DOHH2 (cell line): ENCODE data around the gene HPSE2.

ENCODE experiments used
- H3F3A ChIP-seq: fragments of 200-600 bp; sonication (generic), shearing (Covaris generic); 2 replicates; pipeline ENCODE4 v1.6.0; 2016; ENCODE audit warnings: antibody characterized with exemption, mild to moderate bottlenecking; ENCODE audit not compliant: control insufficient read depth, insufficient read depth
- H3K27ac ChIP-seq: fragments of 200-600 bp; sonication (generic); 2 replicates; pipeline ENCODE4 v1.5.1; 2014; ENCODE audit warnings: low read depth, mild to moderate bottlenecking, low read length, moderate library complexity
- H3K27me3 ChIP-seq: fragments of 200-600 bp; sonication (generic); 2 replicates; pipeline ENCODE4 v1.6.1; 2014; ENCODE audit warnings: mild to moderate bottlenecking, low read length, mixed read lengths; ENCODE audit not compliant: control insufficient read depth
- H3K36me3 ChIP-seq: fragments of 200-600 bp; sonication (generic); 2 replicates; pipeline ENCODE4 v1.6.1; 2014; ENCODE audit warnings: mild to moderate bottlenecking, low read length, moderate library complexity, mixed read lengths; ENCODE audit not compliant: control insufficient read depth
- H3K4me1 ChIP-seq: fragments of 200-600 bp; sonication (generic); 2 replicates; pipeline ENCODE4 v1.6.1; 2014; ENCODE audit warnings: mild to moderate bottlenecking, low read length, mixed read lengths; ENCODE audit not compliant: control insufficient read depth
- H3K4me2 ChIP-seq: fragments of 200-600 bp; sonication (generic); 2 replicates; pipeline ENCODE4 v1.6.0; 2014; ENCODE audit warnings: mild to moderate bottlenecking, low read length, moderate library complexity
- H3K4me3 ChIP-seq: fragments of 200-600 bp; sonication (generic); 2 replicates; pipeline ENCODE4 v1.5.1; 2014; ENCODE audit warnings: mild to moderate bottlenecking, low read length, mixed read lengths
- H3K79me2 ChIP-seq: fragments of 200-600 bp; sonication (generic); 2 replicates; pipeline ENCODE4 v1.6.1; 2014; ENCODE audit warnings: mild to moderate bottlenecking, low read length, mixed read lengths; ENCODE audit not compliant: control insufficient read depth
- H3K9me2 ChIP-seq: fragments of 200-600 bp; sonication (generic); replicated peaks from 2 replicates; pipeline ENCODE4 v1.6.1; 2014; ENCODE audit warnings: mild to moderate bottlenecking, low read length, mixed read lengths; ENCODE audit not compliant: control insufficient read depth
- H3K9me3 ChIP-seq: fragments of 200-600 bp; sonication (generic); 2 replicates; pipeline ENCODE4 v1.6.1; 2014; ENCODE audit warnings: antibody characterized with exemption, low read length, mixed read lengths; ENCODE audit not compliant: control insufficient read depth, insufficient read depth
- H4K20me1 ChIP-seq: fragments of 200-600 bp; sonication (generic); 2 replicates; pipeline ENCODE4 v1.6.0; 2014; ENCODE audit warnings: low read depth, mild to moderate bottlenecking, antibody characterized with exemption, low read length, moderate library complexity; ENCODE audit not compliant: control insufficient read depth, insufficient read depth
- CTCF ChIP-seq: fragments of 200-600 bp; sonication (generic); IDR thresholded peaks from one replicate; pipeline ENCODE4 v1.5.1; 2014; ENCODE audit warnings: antibody characterized with exemption, mild to moderate bottlenecking, low read depth, low read length; ENCODE audit not compliant: poor library complexity, severe bottlenecking
- EZH2phosphoT487 ChIP-seq: fragments of 200-600 bp; sonication (generic); IDR thresholded peaks from 2 replicates; pipeline ENCODE4 v1.6.1; 2017; ENCODE audit warnings: borderline replicate concordance, mild to moderate bottlenecking, antibody characterized with exemption, low read length, moderate library complexity, mixed read lengths

Gene HPSE2

DNA sequence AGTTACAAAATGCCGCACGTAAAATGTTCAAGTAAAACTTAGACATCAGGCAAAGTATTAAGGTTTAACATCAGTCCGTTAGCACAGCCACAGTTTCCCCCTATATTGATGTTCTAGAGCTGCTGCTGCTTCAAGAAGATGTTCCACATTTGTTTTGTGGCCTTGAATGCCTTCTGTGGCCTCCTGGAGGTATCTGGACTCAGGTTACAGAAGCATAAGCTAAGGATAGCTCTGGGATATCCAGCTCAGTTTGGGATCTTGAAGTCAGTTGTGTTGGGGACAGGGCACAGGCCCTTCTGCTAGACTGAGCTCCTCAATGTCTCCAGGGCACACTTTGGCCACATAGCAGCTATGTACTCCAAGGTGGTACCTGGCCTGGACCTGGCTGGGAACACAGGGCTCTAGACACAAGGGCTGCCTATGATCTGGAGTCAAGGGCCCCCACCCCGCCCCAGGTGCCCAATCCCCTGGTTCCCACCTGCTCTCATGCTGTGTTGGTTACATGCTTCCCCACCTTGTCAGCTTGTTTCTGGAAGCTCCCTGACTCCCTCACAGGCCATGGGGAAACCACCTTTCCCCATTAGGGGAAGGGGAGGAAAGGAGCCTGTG, 825.4 kb downstream of the HPSE2 start:
- Histone ChIP-seq H4K20me1 (no peaks in the 10 kb centered on the region), H3K79me2 (no peaks in the 10 kb centered on the region), H3K4me2 (no peak overlapping the region), H3K9me2 (no peaks in the 10 kb centered on the region), H3F3A (no peaks in the 10 kb centered on the region), H3K27me3 (no peaks in the 10 kb centered on the region; the same call in none of the 2 replicates), H3K4me1 (peaks cover 7% of the 10 kb centered on the region), H3K27ac (no peak overlapping the region), H3K36me3 (no peaks in the 10 kb centered on the region), H3K9me3 (no peaks in the 10 kb centered on the region), H3K4me3 (no peak overlapping the region)
- TF ChIP-seq EZH2phosphoT487 (no peak), CTCF (no peak)

DNA sequence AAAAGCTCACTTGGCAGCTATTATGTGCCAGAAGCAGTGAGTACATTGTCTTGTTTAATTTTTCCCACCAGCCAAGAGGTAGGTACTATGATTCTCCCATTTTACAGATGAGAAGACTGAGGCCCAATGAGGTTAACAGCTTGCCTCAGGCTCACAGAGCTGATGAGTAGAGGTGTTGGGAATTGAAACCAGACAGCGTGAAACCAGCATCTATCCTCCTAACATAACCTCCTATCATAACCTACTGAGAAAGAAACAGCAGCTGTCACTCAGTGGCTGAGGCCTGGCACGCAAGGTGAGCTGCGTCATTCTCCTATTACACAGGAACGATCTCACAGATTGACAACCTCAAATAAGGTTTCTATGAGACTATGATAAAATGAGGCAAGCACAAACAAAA, 826.9 kb downstream of the HPSE2 start:
- no peaks in the 10 kb centered on the region for H3K9me3 ChIP-seq
- H3K36me3 ChIP-seq: no peaks in the 10 kb centered on the region
- H3K4me1 ChIP-seq: no peaks in the 10 kb centered on the region
- peaks cover 4% of the 10 kb centered on the region for H3K27me3 ChIP-seq
- H3K27ac ChIP-seq: no peak overlapping the region
- H3K4me3 ChIP-seq: no peak overlapping the region
- no peaks in the 10 kb centered on the region for H4K20me1 ChIP-seq
- no peaks in the 10 kb centered on the region for H3F3A ChIP-seq
- no peak overlapping the region for H3K4me2 ChIP-seq
- no peak for TF ChIP-seq EZH2phosphoT487
- TF ChIP-seq CTCF: no peak
- no peaks in the 10 kb centered on the region for H3K9me2 ChIP-seq
- H3K79me2 ChIP-seq: no peaks in the 10 kb centered on the region

DNA sequence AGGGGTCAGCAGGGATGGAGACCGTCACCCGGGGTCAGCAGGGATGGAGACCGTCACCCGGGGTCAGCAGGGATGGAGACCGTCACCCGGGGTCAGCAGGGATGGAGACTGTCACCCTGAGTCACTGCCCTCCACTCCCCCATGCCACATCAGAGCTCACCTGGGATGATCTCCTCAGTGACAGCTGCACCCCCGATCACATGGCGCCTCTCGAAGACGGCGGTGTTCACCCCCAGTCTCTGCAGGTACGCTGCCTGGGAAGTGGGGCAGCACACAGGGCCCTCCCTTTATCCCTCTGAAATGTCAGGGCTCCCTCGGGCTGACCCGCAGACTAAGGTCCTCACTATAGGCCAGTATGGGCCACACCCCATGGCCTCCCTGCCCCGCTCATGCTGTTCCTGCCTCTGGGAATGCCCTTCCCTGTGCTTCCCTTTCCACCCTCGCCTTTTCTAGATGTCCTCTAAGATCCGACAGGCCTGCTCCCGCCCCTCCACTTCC, 827.9 kb downstream of the HPSE2 start:
- Histone ChIP-seq H3F3A (no peaks in the 10 kb centered on the region), H3K79me2 (no peaks in the 10 kb centered on the region), H4K20me1 (no peaks in the 10 kb centered on the region), H3K36me3 (no peaks in the 10 kb centered on the region), H3K4me1 (no peaks in the 10 kb centered on the region), H3K9me2 (no peaks in the 10 kb centered on the region), H3K9me3 (no peaks in the 10 kb centered on the region), H3K4me2 (no peak overlapping the region), H3K27me3 (peaks cover 6% of the 10 kb centered on the region), H3K4me3 (no peak overlapping the region), H3K27ac (no peak overlapping the region)
- TF ChIP-seq CTCF (no peak), EZH2phosphoT487 (no peak)
